ENCODE results near the gene ARHGAP24. TPM values are rescaled to one million over a fixed set of nuclear protein-coding genes. Genes with fewer than 3 reads are reported as not detected.

ARHGAP24 gene
- total RNA-seq, 1 experiment from 2014 or later = 2.1 TPM

DNA sequence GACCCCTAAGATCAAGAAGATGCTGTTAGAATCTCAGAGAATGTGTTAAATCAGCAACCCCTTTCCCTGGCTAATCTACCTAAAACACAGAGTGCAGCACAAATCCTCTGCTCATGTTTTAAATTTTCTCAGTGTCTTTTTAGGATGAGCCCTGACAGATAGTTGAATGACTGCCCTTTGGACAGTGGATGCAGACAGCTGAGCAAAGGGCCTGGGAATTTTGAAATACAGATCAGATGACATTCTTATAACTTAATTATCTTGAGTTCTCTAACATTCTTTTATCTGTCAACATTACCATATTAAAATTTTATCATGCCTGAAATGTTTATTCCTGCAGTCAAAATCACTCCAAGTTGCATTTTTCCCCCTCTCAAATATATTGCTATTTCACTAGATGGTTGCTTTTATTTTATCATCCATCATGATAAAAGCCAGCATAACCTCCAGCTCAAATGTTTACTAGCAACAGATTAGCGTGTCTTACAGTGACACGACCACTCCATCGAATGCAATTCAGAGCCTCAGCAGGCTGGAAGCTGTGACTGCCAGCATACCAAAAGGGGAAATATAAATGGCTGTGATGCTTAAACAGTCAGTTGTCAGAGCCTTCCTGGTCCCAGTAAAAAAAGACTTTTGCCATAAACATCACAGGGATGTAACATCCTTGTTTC lies 22.8 kb upstream of the ARHGAP24 start:
- no peak overlapping the region for H3K4me3 Mint-ChIP-seq
- no peak overlapping the region for H3K27ac Mint-ChIP-seq
- ChIA-PET CTCF (interaction anchor here (1.2 kb wide), 1 partner anchor 345 kb away, joined by 3 read pairs; no protein-coding TSS in a partner anchor), POLR2A (no interaction called here)
- DNase-seq (ENCODE audit: low spot score) (no peak), ATAC-seq (no peak)
- no peaks in the 10 kb centered on the region for H3K4me1 Mint-ChIP-seq
- H3K36me3 Mint-ChIP-seq = no peaks in the 10 kb centered on the region
- TF ChIP-seq, protein P1, sequence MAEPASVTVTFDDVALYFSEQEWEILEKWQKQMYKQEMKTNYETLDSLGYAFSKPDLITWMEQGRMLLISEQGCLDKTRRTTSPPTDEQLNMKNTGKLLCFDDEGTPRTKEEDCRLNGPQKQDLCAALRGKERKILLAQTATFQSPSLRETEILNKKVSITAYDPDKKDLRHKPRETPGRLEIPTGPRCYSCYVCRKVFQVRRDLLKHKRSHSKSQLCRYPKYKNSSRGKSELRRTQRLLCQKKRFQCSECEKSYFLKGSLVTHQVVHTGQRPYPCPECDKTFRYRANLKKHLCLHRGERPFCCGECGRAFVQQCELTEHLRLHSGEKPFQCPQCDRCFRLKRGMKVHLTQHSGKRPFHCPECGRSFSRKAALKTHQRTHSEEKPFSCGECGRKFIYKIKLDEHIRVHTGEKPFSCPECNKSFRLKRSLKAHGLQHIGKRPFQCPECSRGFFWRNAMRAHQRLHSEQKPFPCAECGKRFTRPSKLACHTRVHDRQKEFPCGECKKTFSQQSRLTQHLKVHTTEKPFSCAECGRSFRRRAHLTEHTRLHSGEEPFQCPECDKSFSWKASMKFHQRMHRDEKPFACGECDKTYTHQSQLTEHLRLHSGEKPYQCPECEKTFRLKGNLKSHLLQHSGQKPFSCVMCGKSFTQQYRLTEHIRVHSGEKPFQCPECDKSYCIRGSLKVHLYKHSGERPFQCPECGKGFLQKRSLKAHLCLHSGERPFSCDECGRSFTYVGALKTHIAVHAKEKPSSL (CRISPR knock-in tag; conservative IDR thresholded peaks at IDR 0.05) = no peak
- TF ChIP-seq, protein P2, sequence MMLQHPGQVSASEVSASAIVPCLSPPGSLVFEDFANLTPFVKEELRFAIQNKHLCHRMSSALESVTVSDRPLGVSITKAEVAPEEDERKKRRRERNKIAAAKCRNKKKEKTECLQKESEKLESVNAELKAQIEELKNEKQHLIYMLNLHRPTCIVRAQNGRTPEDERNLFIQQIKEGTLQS (CRISPR knock-in tag; conservative IDR thresholded peaks at IDR 0.05) = no peak
- TF ChIP-seq SMAD3 (CRISPR knock-in tag; IDR thresholded peaks at IDR 0.05; ENCODE audit: borderline replicate concordance) = no peak
- no peak for TF ChIP-seq ZNF423 (CRISPR knock-in tag; IDR thresholded peaks at IDR 0.05)
- TF ChIP-seq, protein P3, sequence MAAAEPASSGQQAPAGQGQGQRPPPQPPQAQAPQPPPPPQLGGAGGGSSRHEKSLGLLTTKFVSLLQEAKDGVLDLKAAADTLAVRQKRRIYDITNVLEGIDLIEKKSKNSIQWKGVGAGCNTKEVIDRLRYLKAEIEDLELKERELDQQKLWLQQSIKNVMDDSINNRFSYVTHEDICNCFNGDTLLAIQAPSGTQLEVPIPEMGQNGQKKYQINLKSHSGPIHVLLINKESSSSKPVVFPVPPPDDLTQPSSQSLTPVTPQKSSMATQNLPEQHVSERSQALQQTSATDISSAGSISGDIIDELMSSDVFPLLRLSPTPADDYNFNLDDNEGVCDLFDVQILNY (CRISPR knock-in tag; IDR thresholded peaks at IDR 0.05) = no peak
- TF ChIP-seq, protein P4, sequence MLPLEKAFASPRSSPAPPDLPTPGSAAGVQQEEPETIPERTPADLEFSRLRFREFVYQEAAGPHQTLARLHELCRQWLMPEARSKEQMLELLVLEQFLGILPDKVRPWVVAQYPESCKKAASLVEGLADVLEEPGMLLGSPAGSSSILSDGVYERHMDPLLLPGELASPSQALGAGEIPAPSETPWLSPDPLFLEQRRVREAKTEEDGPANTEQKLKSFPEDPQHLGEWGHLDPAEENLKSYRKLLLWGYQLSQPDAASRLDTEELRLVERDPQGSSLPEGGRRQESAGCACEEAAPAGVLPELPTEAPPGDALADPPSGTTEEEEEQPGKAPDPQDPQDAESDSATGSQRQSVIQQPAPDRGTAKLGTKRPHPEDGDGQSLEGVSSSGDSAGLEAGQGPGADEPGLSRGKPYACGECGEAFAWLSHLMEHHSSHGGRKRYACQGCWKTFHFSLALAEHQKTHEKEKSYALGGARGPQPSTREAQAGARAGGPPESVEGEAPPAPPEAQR (CRISPR knock-in tag; IDR thresholded peaks at IDR 0.05) = no peak
- TF ChIP-seq ELF4 (CRISPR knock-in tag; IDR thresholded peaks at IDR 0.05; ENCODE audit: low read depth) = no peak
- no peak for TF ChIP-seq ZNF317 (CRISPR knock-in tag; IDR thresholded peaks at IDR 0.05; ENCODE audit: borderline replicate concordance, low read depth)
- TF ChIP-seq ZNF219 (CRISPR knock-in tag; IDR thresholded peaks at IDR 0.05; ENCODE audit: borderline replicate concordance) = no peak
- no peak for TF ChIP-seq ETV6 (CRISPR knock-in tag; IDR thresholded peaks at IDR 0.05)
- no peak for TF ChIP-seq GABPB1 (CRISPR knock-in tag; IDR thresholded peaks at IDR 0.05)
- no peak for TF ChIP-seq IRF2 (CRISPR knock-in tag; IDR thresholded peaks at IDR 0.05; ENCODE audit: borderline replicate concordance, low read depth)
- no peak for TF ChIP-seq ZNF671 (CRISPR knock-in tag; IDR thresholded peaks at IDR 0.05)
- TF ChIP-seq, protein P5, sequence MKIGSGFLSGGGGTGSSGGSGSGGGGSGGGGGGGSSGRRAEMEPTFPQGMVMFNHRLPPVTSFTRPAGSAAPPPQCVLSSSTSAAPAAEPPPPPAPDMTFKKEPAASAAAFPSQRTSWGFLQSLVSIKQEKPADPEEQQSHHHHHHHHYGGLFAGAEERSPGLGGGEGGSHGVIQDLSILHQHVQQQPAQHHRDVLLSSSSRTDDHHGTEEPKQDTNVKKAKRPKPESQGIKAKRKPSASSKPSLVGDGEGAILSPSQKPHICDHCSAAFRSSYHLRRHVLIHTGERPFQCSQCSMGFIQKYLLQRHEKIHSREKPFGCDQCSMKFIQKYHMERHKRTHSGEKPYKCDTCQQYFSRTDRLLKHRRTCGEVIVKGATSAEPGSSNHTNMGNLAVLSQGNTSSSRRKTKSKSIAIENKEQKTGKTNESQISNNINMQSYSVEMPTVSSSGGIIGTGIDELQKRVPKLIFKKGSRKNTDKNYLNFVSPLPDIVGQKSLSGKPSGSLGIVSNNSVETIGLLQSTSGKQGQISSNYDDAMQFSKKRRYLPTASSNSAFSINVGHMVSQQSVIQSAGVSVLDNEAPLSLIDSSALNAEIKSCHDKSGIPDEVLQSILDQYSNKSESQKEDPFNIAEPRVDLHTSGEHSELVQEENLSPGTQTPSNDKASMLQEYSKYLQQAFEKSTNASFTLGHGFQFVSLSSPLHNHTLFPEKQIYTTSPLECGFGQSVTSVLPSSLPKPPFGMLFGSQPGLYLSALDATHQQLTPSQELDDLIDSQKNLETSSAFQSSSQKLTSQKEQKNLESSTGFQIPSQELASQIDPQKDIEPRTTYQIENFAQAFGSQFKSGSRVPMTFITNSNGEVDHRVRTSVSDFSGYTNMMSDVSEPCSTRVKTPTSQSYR (CRISPR knock-in tag; IDR thresholded peaks at IDR 0.05) = no peak
- H3K27me3 Mint-ChIP-seq (ENCODE audit: low read depth) = no peaks in the 10 kb centered on the region; the same call in 1 of the 2 replicates
- no peaks in the 10 kb centered on the region for H3K9me3 Mint-ChIP-seq

DNA sequence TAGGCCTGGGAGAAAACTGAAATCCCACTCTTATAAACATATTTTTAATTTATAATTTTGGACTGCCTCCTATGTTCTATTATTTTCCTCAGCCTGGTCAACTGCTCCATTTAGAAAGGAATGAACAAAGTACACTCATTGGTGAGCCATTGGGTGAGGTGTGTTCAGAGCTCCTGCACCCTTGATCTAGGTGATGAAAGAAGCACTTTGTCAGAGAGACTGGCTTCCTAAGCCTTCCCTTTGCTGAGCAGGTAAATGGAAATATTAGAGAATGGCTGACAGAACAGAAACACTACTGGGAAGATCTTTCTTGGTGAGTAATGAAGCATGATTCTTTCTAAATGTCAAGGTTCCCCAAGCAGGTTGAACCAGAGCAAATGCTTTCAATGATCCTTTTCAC lies 19.0 kb upstream of the ARHGAP24 start:
- Mint-ChIP-seq H3K36me3 (no peaks in the 10 kb centered on the region), H3K27me3 (ENCODE audit: low read depth) (no peaks in the 10 kb centered on the region; the same call in 1 of the 2 replicates), H3K4me1 (no peaks in the 10 kb centered on the region), H3K4me3 (no peak overlapping the region), H3K9me3 (no peaks in the 10 kb centered on the region), H3K27ac (no peak overlapping the region)
- CTCF ChIA-PET = no interaction called here
- ATAC-seq = no peak
- no peak for DNase-seq (ENCODE audit: low spot score)
- POLR2A ChIA-PET = no interaction called here
- TF ChIP-seq, protein P6, sequence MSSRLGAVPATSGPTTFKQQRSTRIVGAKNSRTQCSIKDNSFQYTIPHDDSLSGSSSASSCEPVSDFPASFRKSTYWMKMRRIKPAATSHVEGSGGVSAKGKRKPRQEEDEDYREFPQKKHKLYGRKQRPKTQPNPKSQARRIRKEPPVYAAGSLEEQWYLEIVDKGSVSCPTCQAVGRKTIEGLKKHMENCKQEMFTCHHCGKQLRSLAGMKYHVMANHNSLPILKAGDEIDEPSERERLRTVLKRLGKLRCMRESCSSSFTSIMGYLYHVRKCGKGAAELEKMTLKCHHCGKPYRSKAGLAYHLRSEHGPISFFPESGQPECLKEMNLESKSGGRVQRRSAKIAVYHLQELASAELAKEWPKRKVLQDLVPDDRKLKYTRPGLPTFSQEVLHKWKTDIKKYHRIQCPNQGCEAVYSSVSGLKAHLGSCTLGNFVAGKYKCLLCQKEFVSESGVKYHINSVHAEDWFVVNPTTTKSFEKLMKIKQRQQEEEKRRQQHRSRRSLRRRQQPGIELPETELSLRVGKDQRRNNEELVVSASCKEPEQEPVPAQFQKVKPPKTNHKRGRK (CRISPR knock-in tag; IDR thresholded peaks at IDR 0.05; ENCODE audit: borderline replicate concordance) = no peak
- TF ChIP-seq, protein P7, sequence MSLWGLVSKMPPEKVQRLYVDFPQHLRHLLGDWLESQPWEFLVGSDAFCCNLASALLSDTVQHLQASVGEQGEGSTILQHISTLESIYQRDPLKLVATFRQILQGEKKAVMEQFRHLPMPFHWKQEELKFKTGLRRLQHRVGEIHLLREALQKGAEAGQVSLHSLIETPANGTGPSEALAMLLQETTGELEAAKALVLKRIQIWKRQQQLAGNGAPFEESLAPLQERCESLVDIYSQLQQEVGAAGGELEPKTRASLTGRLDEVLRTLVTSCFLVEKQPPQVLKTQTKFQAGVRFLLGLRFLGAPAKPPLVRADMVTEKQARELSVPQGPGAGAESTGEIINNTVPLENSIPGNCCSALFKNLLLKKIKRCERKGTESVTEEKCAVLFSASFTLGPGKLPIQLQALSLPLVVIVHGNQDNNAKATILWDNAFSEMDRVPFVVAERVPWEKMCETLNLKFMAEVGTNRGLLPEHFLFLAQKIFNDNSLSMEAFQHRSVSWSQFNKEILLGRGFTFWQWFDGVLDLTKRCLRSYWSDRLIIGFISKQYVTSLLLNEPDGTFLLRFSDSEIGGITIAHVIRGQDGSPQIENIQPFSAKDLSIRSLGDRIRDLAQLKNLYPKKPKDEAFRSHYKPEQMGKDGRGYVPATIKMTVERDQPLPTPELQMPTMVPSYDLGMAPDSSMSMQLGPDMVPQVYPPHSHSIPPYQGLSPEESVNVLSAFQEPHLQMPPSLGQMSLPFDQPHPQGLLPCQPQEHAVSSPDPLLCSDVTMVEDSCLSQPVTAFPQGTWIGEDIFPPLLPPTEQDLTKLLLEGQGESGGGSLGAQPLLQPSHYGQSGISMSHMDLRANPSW (CRISPR knock-in tag; conservative IDR thresholded peaks at IDR 0.05; ENCODE audit: low read depth) = no peak
- TF ChIP-seq EMX1 (CRISPR knock-in tag; IDR thresholded peaks at IDR 0.05) = no peak
- TF ChIP-seq, protein P8, sequence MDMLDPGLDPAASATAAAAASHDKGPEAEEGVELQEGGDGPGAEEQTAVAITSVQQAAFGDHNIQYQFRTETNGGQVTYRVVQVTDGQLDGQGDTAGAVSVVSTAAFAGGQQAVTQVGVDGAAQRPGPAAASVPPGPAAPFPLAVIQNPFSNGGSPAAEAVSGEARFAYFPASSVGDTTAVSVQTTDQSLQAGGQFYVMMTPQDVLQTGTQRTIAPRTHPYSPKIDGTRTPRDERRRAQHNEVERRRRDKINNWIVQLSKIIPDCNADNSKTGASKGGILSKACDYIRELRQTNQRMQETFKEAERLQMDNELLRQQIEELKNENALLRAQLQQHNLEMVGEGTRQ (CRISPR knock-in tag; IDR thresholded peaks at IDR 0.05) = no peak
